Transverse colon (tissue), 4 donors: ENCODE results near the gene SMG7. TPM values are rescaled to one million over a fixed set of nuclear protein-coding genes. Genes with fewer than 3 reads are reported as not detected.

Source experiments
- DNase-seq: peaks from one replicate; pipeline ENCODE4 v3.0.0-alpha.2; 2019
- H3K27ac ChIP-seq, 4 donors: fragments of 200-600 bp; sonication (generic); 2 replicates each; pipeline ENCODE4 v1.5.1; 2016 to 2018; ENCODE audit warnings: inconsistent platforms in 4 of 4
- H3K27me3 ChIP-seq: fragments of 200-600 bp; sonication (generic); 2 replicates; pipeline ENCODE4 v1.5.1; 2017; ENCODE audit warnings: inconsistent platforms
- H3K36me3 ChIP-seq, 4 donors: fragments of 200-600 bp; sonication (generic); 2 replicates each; pipeline ENCODE4 v1.5.1; 2017 to 2019; ENCODE audit warnings: inconsistent platforms in 4 of 4
- H3K4me1 ChIP-seq, 4 donors: fragments of 200-600 bp; sonication (generic); 2 replicates each; pipeline ENCODE4 v1.5.1; 2017 to 2020; ENCODE audit warnings: inconsistent platforms in 4 of 4
- H3K4me3 ChIP-seq, 4 donors: fragments of 200-600 bp; sonication (generic); 1 replicate in 1 of 4; 2 replicates in 3 of 4; pipeline versions ENCODE4 v1.5.1 to v1.6.1; 2017 to 2019; ENCODE audit warnings: inconsistent platforms in 4 of 4
- H3K9me3 ChIP-seq, 2 donors: fragments of 200-600 bp; sonication (generic); 2 replicates each; pipeline ENCODE4 v1.5.1; 2017 to 2019; ENCODE audit warnings: inconsistent platforms in 2 of 2
- CTCF ChIP-seq, 5 experiments: fragments of 200-600 bp in 3 of 5; fragments of 450-650 bp in 2 of 5; sonication (generic) in 3 of 5; IDR thresholded peaks; 1 replicate in 2 of 5; 2 replicates in 3 of 5; pipeline ENCODE4 v1.5.1; 2016 to 2017; ENCODE audit warnings: antibody characterized with exemption in 5 of 5, inconsistent platforms in 3 of 5, mild to moderate bottlenecking in 2 of 5, moderate library complexity in 1 of 5
- EP300 ChIP-seq: sonication (generic); formaldehyde crosslinking; IDR thresholded peaks from one replicate; pipeline ENCODE4 v1.6.1; 2017; ENCODE audit warnings: antibody characterized with exemption, low read depth
- POLR2A ChIP-seq: fragments of 450-650 bp; IDR thresholded peaks from one replicate; pipeline ENCODE4 v1.6.1; 2016; ENCODE audit warnings: antibody characterized with exemption, mild to moderate bottlenecking, moderate library complexity
- POLR2AphosphoS5 ChIP-seq, 3 donors: sonication (generic); formaldehyde crosslinking; IDR thresholded peaks; one replicate each; pipeline ENCODE4 v1.6.1; 2016; ENCODE audit warnings: antibody characterized with exemption in 3 of 3
- WGBS, 2 donors: methylation state at CpG; one replicate each; pipeline ENCODE4 v1.1.5; 2018; ENCODE audit warnings: low coverage in 1 of 2; 5-methylcytosine and 5-hydroxymethylcytosine counted together
- in situ Hi-C, 4 donors: fragments of 200-750 bp; cut with MboI; loops; one replicate each; pipeline versions ENCODE4 v1.15.0 to v1.15.1; 2017; ENCODE audit warnings: low sequenced_read_pairs in 3 of 4, low pct_ligation_motif_present in 1 of 4, low pct_unique_long_range_greater_than_20kb in 1 of 4
- intact Hi-C: fragments of 100-400 bp; cut with DNase I; formaldehyde crosslinking; loops from one replicate; pipeline ENCODE4 v1.15.1; 2023; ENCODE audit warnings: low total_unique reads
- total RNA-seq, 4 donors: library from RNA; depleted of rRNA; stranded (reverse); fragments of >200 nt; gene quantifications; one replicate each; pipeline ENCODE4 v1.1.0, GENCODE V29; 2016

The SMG7 gene
- total RNA-seq, 4 donors from 2014 or later: 54.9 to 107 (median 74.1) TPM

- H3K27ac ChIP-seq: no peak overlapping the region
- 27 to 33% methylated on average over 1 to 2 of the region's 2 CpGs for WGBS, 2 donors
These were observed 39.8 kb upstream of the SMG7 start for GRCh38 chr1:183432548-183432875.

GRCh38 chr1:183433703-183434102, 38.6 kb upstream of the SMG7 start:
- in situ Hi-C loops (no loop called here), intact Hi-C loops (no loop called here)
- WGBS, 2 donors: 50% methylated on average over 1 of the region's 1 CpG; no CpG with 5 or more reads in 1 of the 2 donors
- H3K4me3 ChIP-seq: no peak overlapping the region
- no peaks in the 10 kb centered on the region for H3K9me3 ChIP-seq
- TF ChIP-seq EP300: no peak
- TF ChIP-seq POLR2A: no peak
- TF ChIP-seq CTCF (IDR thresholded peaks at IDR 0.05): no peak
- no peak for TF ChIP-seq POLR2AphosphoS5 (IDR thresholded peaks at IDR 0.05)
- DNase-seq: no peak
- H3K27ac ChIP-seq: no peak overlapping the region
- no peaks in the 10 kb centered on the region for H3K27me3 ChIP-seq
- no peaks in the 10 kb centered on the region for H3K4me1 ChIP-seq
- H3K36me3 ChIP-seq: no peaks in the 10 kb centered on the region

More at GRCh38 chr1:183432548-183432875, 39.8 kb upstream of the SMG7 start:
- Histone ChIP-seq H3K9me3 (no peaks in the 10 kb centered on the region), H3K4me1 (no peaks in the 10 kb centered on the region), H3K4me3 (no peak overlapping the region), H3K27me3 (no peaks in the 10 kb centered on the region), H3K36me3 (no peaks in the 10 kb centered on the region)
- TF ChIP-seq CTCF (IDR thresholded peaks at IDR 0.05): no peak
- TF ChIP-seq POLR2AphosphoS5 (IDR thresholded peaks at IDR 0.05): peak in 1 of 3 donors; percentile 49
- in situ Hi-C loops: no loop called here
- peak; percentile 30 for DNase-seq
- intact Hi-C loops: no loop called here

- Histone ChIP-seq H3K27me3 (no peaks in the 10 kb centered on the region), H3K36me3 (no peaks in the 10 kb centered on the region), H3K27ac (no peak overlapping the region), H3K9me3 (no peaks in the 10 kb centered on the region), H3K4me3 (no peak overlapping the region), H3K4me1 (no peaks in the 10 kb centered on the region)
- 83 to 85% methylated on average over 2 of the region's 2 CpGs for WGBS, 2 donors
- no peak for TF ChIP-seq POLR2AphosphoS5 (IDR thresholded peaks at IDR 0.05)
- no peak for TF ChIP-seq EP300
- TF ChIP-seq CTCF (IDR thresholded peaks at IDR 0.05): no peak
- TF ChIP-seq POLR2A: no peak
- DNase-seq: no peak
- in situ Hi-C loops (no loop called here), intact Hi-C loops (no loop called here)
These were observed 36.8 kb upstream of the SMG7 start for GRCh38 chr1:183435497-183435896.

- Histone ChIP-seq H3K27me3 (no peaks in the 10 kb centered on the region), H3K4me1 (no peaks in the 10 kb centered on the region), H3K36me3 (no peaks in the 10 kb centered on the region), H3K9me3 (no peaks in the 10 kb centered on the region), H3K4me3 (no peak overlapping the region), H3K27ac (no peak overlapping the region)
- in situ Hi-C loops: no loop called here
- intact Hi-C loops: no loop called here
- TF ChIP-seq POLR2AphosphoS5 (IDR thresholded peaks at IDR 0.05) (no peak), EP300 (no peak), CTCF (IDR thresholded peaks at IDR 0.05) (no peak), POLR2A (no peak)
- 66 to 79% methylated on average over 2 of the region's 2 CpGs for WGBS, 2 donors
- no peak for DNase-seq
These were observed 34.2 kb upstream of the SMG7 start for GRCh38 chr1:183438060-183438459.
